BE2C (cell line): ENCODE measurements around the gene CHCHD2.
"Not testable (repeated sequence)": the region's sequence is repeated elsewhere in the genome, so short reads cannot be mapped to it uniquely, and the experiment has no call there.

Source experiments
- DNase-seq: peaks from one replicate; pipeline ENCODE4 v3.0.0-alpha.2; 2020
- H3K27me3 ChIP-seq: fragments of 250-450 bp; sonication (Bioruptor Pico); 2 replicates; pipeline ENCODE4 v1.5.1; 2020; ENCODE audit warnings: mild to moderate bottlenecking
- H3K36me3 ChIP-seq: fragments of 250-450 bp; sonication (Bioruptor Pico); 2 replicates; pipeline ENCODE4 v1.5.1; 2020; ENCODE audit warnings: mild to moderate bottlenecking
- H3K4me1 ChIP-seq: fragments of 250-450 bp; sonication (Bioruptor Pico); 2 replicates; pipeline ENCODE4 v1.5.1; 2020
- H3K4me3 ChIP-seq: 2 replicates; pipeline ENCODE4 v1.5.1; 2011; ENCODE audit warnings: low read depth, low read length
- H3K9me3 ChIP-seq: fragments of 250-450 bp; sonication (Bioruptor Pico); 2 replicates; pipeline ENCODE4 v1.5.1; 2020
- CTCF ChIP-seq: IDR thresholded peaks from 2 replicates; pipeline ENCODE4 v1.5.1; 2012; ENCODE audit warnings: mild to moderate bottlenecking, low read depth, low read length

The CHCHD2 gene

GRCh38 chr7:56083150-56083785 is 23.0 kb downstream of the CHCHD2 start:
- TF ChIP-seq CTCF = no peak
- H3K36me3 ChIP-seq = peaks cover 19% of the 10 kb centered on the region
- peak; percentile 90 for DNase-seq
- H3K27me3 ChIP-seq = no peaks in the 10 kb centered on the region
- peaks cover 21% of the 10 kb centered on the region for H3K4me1 ChIP-seq
- H3K4me3 ChIP-seq = peak overlapping the region; percentile 5; the same call in 1 of the 2 replicates
- no peaks in the 10 kb centered on the region for H3K9me3 ChIP-seq

GRCh38 chr7:56081626-56082340 is 24.5 kb downstream of the CHCHD2 start:
- no peaks in the 10 kb centered on the region for H3K9me3 ChIP-seq
- TF ChIP-seq CTCF = no peak
- no peak for DNase-seq
- H3K4me3 ChIP-seq = no peak overlapping the region
- H3K4me1 ChIP-seq = peaks cover 21% of the 10 kb centered on the region
- no peaks in the 10 kb centered on the region for H3K27me3 ChIP-seq
- H3K36me3 ChIP-seq = peaks cover 22% of the 10 kb centered on the region

- H3K9me3 ChIP-seq, H3K27me3 ChIP-seq, H3K4me3 ChIP-seq, DNase-seq: not testable (repeated sequence)
- Histone ChIP-seq H3K4me1 (peaks cover 21% of the 10 kb centered on the region), H3K36me3 (peaks cover 18% of the 10 kb centered on the region)
Observed at GRCh38 chr7:56080726-56081435, 25.4 kb downstream of the CHCHD2 start.

DNA sequence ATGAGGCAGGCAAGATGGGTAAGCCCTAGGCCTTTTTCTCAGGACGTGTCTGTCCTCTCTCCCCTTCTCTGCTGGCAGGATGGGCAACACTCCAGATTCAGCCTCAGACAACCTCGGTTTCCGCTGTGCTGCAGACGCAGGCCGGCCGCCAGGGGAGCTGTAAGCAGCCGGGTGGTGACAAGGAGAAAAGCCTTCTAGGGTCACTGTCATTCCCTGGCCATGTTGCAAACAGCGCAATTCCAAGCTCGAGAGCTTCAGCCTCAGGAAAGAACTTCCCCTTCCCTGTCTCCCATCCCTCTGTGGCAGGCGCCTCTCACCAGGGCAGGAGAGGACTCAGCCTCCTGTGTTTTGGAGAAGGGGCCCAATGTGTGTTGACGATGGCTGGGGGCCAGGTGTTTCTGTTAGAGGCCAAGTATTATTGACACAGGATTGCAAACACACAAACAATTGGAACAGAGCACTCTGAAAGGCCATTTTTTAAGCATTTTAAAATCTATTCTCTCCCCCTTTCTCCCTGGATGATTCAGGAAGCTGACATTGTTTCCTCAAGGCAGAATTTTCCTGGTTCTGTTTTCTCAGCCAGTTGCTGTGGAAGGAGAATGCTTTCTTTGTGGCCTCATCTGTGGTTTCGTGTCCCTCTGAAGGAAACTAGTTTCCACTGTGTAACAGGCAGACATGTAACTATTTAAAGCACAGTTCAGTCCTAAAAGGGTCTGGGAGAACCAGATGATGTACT is 26.7 kb downstream of the CHCHD2 start:
- peaks cover 21% of the 10 kb centered on the region for H3K4me1 ChIP-seq
- TF ChIP-seq CTCF = peak; percentile 89

GRCh38 chr7:56078196-56078595 is 28.1 kb downstream of the CHCHD2 start:
- Histone ChIP-seq H3K9me3 (no peaks in the 10 kb centered on the region), H3K36me3 (peaks cover 18% of the 10 kb centered on the region), H3K4me1 (peaks cover 13% of the 10 kb centered on the region), H3K4me3 (no peak overlapping the region), H3K27me3 (no peaks in the 10 kb centered on the region)
- TF ChIP-seq CTCF = no peak
- DNase-seq = no peak

More for the DNA sequence above, 26.7 kb downstream of the CHCHD2 start:
- DNase-seq = peak; percentile 88
- Histone ChIP-seq H3K9me3 (no peaks in the 10 kb centered on the region), H3K27me3 (no peaks in the 10 kb centered on the region), H3K36me3 (peaks cover 18% of the 10 kb centered on the region), H3K4me3 (no peak overlapping the region)

- H3K9me3 ChIP-seq = no peaks in the 10 kb centered on the region
- H3K4me3 ChIP-seq = no peak overlapping the region
- H3K36me3 ChIP-seq = peaks cover 21% of the 10 kb centered on the region
- no peak for TF ChIP-seq CTCF
- no peak for DNase-seq
- H3K27me3 ChIP-seq = no peaks in the 10 kb centered on the region
- H3K4me1 ChIP-seq = peaks cover 12% of the 10 kb centered on the region
Observed at GRCh38 chr7:56077681-56078080, 28.6 kb downstream of the CHCHD2 start.
